Stomach (tissue), 4 donors: ENCODE data around the gene PKD2.

Source experiments
- CTCF ChIP-seq, 7 experiments: fragments of 450-650 bp in 4 of 7; fragments of 200-600 bp in 3 of 7; sonication (generic) in 3 of 7; IDR thresholded peaks; one replicate each; pipeline ENCODE4 v1.5.1; 2016 to 2019; ENCODE audit warnings: antibody characterized with exemption in 7 of 7, control low read depth in 2 of 7, mild to moderate bottlenecking in 1 of 7
- EP300 ChIP-seq: sonication (generic); formaldehyde crosslinking; IDR thresholded peaks from one replicate; pipeline ENCODE4 v1.6.1; 2017; ENCODE audit warnings: antibody characterized with exemption
- POLR2A ChIP-seq, 4 donors: fragments of 450-650 bp; IDR thresholded peaks; one replicate each; pipeline ENCODE4 v1.6.1; 2016; ENCODE audit warnings: antibody characterized with exemption in 4 of 4, control low read depth in 2 of 4, mild to moderate bottlenecking in 1 of 4, moderate library complexity in 1 of 4
- POLR2AphosphoS5 ChIP-seq, 3 donors: sonication (generic); formaldehyde crosslinking; IDR thresholded peaks; one replicate each; pipeline ENCODE4 v1.6.1; 2016; ENCODE audit warnings: antibody characterized with exemption in 3 of 3

DNA sequence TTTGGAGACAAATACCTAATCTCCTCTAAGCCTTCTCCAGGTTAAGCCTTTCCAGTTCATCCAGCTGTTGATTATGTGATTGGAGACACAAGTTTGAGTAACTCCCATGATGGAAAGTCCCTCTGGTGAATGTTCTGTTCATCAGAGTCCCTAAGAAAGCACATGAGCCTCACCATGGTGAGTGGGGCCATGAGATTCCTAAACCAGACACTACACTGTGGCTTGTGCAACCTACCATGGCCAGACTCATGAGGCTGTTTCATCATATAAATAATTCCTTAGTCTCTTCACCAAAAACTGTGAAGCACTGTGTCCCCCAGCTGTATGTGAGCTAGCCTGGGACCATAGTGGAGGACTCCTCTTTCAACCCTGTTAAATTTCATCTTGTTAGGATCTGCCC, 14.4 kb downstream of the PKD2 start:
- TF ChIP-seq CTCF (IDR thresholded peaks at IDR 0.05) (no peak), EP300 (no peak), POLR2A (IDR thresholded peaks at IDR 0.05) (no peak), POLR2AphosphoS5 (IDR thresholded peaks at IDR 0.05) (no peak)
